ENCODE data around the gene MPP3.

Gene MPP3

GRCh38 chr17:43767053-43767712 lies 65.8 kb downstream of the MPP3 start:
- Histone ChIP-seq H3K27ac (ENCODE audit: low read length) (no peak overlapping the region), H3K9me3 (ENCODE audit: control insufficient read depth in 1 of 2, low read length in 2 of 2) (no peaks in the 10 kb centered on the region), H3K4me3 (ENCODE audit: low read depth in 1 of 2, low read length in 2 of 2) (no peak overlapping the region), H3K36me3 (ENCODE audit: control insufficient read depth in 1 of 2, insufficient read depth in 2 of 2, low read length in 2 of 2) (peaks cover 36 to 40% of the 10 kb centered on the region in 2 donors), H3K4me1 (ENCODE audit: control insufficient read depth in 1 of 2, insufficient read depth in 2 of 2, low read length in 2 of 2) (peaks cover 0 to 7% of the 10 kb centered on the region in 2 donors), H3K27me3 (ENCODE audit: low read depth, low read length) (no peaks in the 10 kb centered on the region)

DNA sequence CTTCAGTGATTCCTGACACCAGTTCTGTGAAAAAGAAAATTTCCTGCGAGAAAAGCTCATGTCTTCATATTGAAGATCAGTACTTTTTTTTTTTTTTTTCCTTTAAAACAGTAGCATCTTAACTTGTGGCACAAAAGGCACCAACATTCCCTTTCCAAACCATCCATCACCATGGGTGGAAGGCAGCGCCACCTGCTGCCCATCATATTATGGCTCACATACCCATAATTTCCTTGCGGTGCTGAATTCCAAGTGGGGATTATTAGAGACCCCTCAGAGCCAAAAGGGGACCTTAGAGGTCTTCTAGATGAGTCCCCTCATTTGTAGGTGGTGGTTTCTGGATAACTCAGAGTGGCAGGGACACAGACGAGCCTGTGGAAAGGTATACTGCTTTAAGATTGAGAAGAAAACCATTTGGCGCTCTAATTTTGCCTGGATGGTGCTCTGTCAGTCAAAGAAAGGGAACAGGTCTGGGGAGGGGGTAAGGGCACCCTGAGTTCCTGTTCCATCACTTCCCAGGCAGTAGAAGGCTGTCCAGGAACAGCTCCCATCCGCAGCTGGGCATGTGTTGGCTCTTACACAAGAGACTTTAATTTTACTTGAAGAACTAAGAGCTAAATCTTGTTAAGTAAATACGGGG lies 66.4 kb downstream of the MPP3 start:
- H3K4me1 ChIP-seq (ENCODE audit: control insufficient read depth in 1 of 2, insufficient read depth in 2 of 2, low read length in 2 of 2): peaks cover 0 to 7% of the 10 kb centered on the region in 2 donors
- H3K4me3 ChIP-seq (ENCODE audit: low read depth in 1 of 2, low read length in 2 of 2): no peak overlapping the region
- no peaks in the 10 kb centered on the region for H3K9me3 ChIP-seq (ENCODE audit: control insufficient read depth in 1 of 2, low read length in 2 of 2)
- H3K36me3 ChIP-seq (ENCODE audit: control insufficient read depth in 1 of 2, insufficient read depth in 2 of 2, low read length in 2 of 2): peaks cover 33% of the 10 kb centered on the region in 2 donors
- H3K27me3 ChIP-seq (ENCODE audit: low read depth, low read length): no peaks in the 10 kb centered on the region
- no peak overlapping the region for H3K27ac ChIP-seq (ENCODE audit: low read length)

DNA sequence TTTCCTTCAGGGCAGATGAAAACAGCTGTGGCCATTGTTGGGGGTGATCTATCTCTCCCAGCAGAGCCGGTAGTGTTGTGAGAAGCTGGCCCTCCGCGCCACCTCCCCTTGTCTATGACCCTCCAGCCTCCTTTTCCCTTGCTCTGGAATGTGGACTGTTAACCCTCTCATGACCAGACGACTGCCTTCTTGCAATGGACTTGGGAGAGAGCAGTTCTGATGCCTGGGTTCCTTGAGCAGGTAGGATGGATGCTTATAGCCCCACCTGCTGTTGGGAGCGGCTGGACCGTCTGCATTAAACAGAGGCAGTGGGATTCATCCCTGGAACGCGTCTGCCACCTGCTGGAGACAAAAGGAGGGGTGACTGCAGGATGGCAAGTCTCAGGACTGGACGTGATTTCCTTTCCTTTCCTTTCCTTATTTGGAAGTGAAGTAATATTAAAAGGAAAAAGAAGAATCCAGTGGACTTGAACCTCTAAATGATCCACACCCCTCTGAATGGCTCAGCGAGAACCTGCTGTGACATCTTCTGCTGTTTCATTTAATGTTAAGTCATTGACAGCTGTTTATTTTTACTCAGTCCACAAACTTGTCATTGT lies 72.6 kb downstream of the MPP3 start:
- Histone ChIP-seq H3K4me1 (ENCODE audit: control insufficient read depth in 1 of 2, insufficient read depth in 2 of 2, low read length in 2 of 2) (peaks cover 0 to 5% of the 10 kb centered on the region in 2 donors), H3K4me3 (ENCODE audit: low read depth in 1 of 2, low read length in 2 of 2) (no peak overlapping the region), H3K27ac (ENCODE audit: low read length) (no peak overlapping the region), H3K36me3 (ENCODE audit: control insufficient read depth in 1 of 2, insufficient read depth in 2 of 2, low read length in 2 of 2) (peaks cover 0 to 3% of the 10 kb centered on the region in 2 donors), H3K27me3 (ENCODE audit: low read depth, low read length) (peaks cover 16% of the 10 kb centered on the region), H3K9me3 (ENCODE audit: control insufficient read depth in 1 of 2, low read length in 2 of 2) (no peaks in the 10 kb centered on the region)

DNA sequence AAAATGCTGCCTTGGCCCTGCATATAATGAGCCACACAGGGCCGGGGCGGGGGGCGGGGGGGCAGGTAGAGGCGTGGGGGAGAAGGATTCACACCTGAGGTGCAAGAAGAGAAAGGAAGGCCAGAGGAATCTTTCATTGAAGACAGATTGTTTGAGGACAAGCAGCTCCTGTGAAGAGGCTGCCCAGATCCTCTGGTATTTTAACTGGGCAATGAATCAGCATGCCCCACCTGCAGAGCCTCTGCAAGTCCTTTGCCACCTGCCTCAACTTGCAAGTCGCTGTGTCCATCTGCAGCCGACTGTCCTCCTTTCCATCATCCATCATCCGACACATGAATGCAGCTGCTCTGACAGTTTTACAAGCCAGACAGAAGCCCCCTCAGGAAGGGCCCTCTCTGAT lies 73.1 kb downstream of the MPP3 start:
- peaks cover 16% of the 10 kb centered on the region for H3K27me3 ChIP-seq (ENCODE audit: low read depth, low read length)
- H3K9me3 ChIP-seq (ENCODE audit: control insufficient read depth in 1 of 2, low read length in 2 of 2): no peaks in the 10 kb centered on the region
- peaks cover 0 to 1% of the 10 kb centered on the region in 2 donors for H3K36me3 ChIP-seq (ENCODE audit: control insufficient read depth in 1 of 2, insufficient read depth in 2 of 2, low read length in 2 of 2)
- no peak overlapping the region for H3K27ac ChIP-seq (ENCODE audit: low read length)
- peaks cover 0 to 10% of the 10 kb centered on the region in 2 donors for H3K4me1 ChIP-seq (ENCODE audit: control insufficient read depth in 1 of 2, insufficient read depth in 2 of 2, low read length in 2 of 2)
- H3K4me3 ChIP-seq (ENCODE audit: low read depth in 1 of 2, low read length in 2 of 2): no peak overlapping the region

- Histone ChIP-seq H3K27me3 (ENCODE audit: low read depth, low read length) (peaks cover 16% of the 10 kb centered on the region), H3K4me1 (ENCODE audit: control insufficient read depth in 1 of 2, insufficient read depth in 2 of 2, low read length in 2 of 2) (peaks cover 0 to 10% of the 10 kb centered on the region in 2 donors), H3K9me3 (ENCODE audit: control insufficient read depth in 1 of 2, low read length in 2 of 2) (no peaks in the 10 kb centered on the region), H3K4me3 (ENCODE audit: low read depth in 1 of 2, low read length in 2 of 2) (no peak within 1 kb of the TSS), H3K27ac (ENCODE audit: low read length) (no peak within 1 kb of the TSS), H3K36me3 (ENCODE audit: control insufficient read depth in 1 of 2, insufficient read depth in 2 of 2, low read length in 2 of 2) (no peaks in the 10 kb centered on the region)
These were observed 74.3 kb downstream of the MPP3 start, which contains the start of gene SOST for GRCh38 chr17:43758497-43759174. Gene SOST, minus strand, starts transcription at chr17:43758791. Its CDS starts 50 bp downstream, at chr17:43758741.

GRCh38 chr17:43758086-43758485 lies 74.9 kb downstream of the MPP3 start:
- H3K27ac ChIP-seq (ENCODE audit: low read length): no peak overlapping the region
- H3K36me3 ChIP-seq (ENCODE audit: control insufficient read depth in 1 of 2, insufficient read depth in 2 of 2, low read length in 2 of 2): no peaks in the 10 kb centered on the region
- H3K4me1 ChIP-seq (ENCODE audit: control insufficient read depth in 1 of 2, insufficient read depth in 2 of 2, low read length in 2 of 2): peaks cover 0 to 10% of the 10 kb centered on the region in 2 donors
- no peaks in the 10 kb centered on the region for H3K9me3 ChIP-seq (ENCODE audit: control insufficient read depth in 1 of 2, low read length in 2 of 2)
- no peak overlapping the region for H3K4me3 ChIP-seq (ENCODE audit: low read depth in 1 of 2, low read length in 2 of 2)
- H3K27me3 ChIP-seq (ENCODE audit: low read depth, low read length): peaks cover 16% of the 10 kb centered on the region

- peaks cover 16% of the 10 kb centered on the region for H3K27me3 ChIP-seq (ENCODE audit: low read depth, low read length)
- H3K4me1 ChIP-seq (ENCODE audit: control insufficient read depth in 1 of 2, insufficient read depth in 2 of 2, low read length in 2 of 2): peaks cover 0 to 10% of the 10 kb centered on the region in 2 donors
- H3K4me3 ChIP-seq (ENCODE audit: low read depth in 1 of 2, low read length in 2 of 2): no peak overlapping the region
- no peaks in the 10 kb centered on the region for H3K36me3 ChIP-seq (ENCODE audit: control insufficient read depth in 1 of 2, insufficient read depth in 2 of 2, low read length in 2 of 2)
- no peak overlapping the region for H3K27ac ChIP-seq (ENCODE audit: low read length)
- H3K9me3 ChIP-seq (ENCODE audit: control insufficient read depth in 1 of 2, low read length in 2 of 2): no peaks in the 10 kb centered on the region
These were observed 75.7 kb downstream of the MPP3 start for GRCh38 chr17:43757171-43757660.

- peaks cover 16% of the 10 kb centered on the region for H3K27me3 ChIP-seq (ENCODE audit: low read depth, low read length)
These were observed 76.7 kb downstream of the MPP3 start for GRCh38 chr17:43756201-43756600.

DNA sequence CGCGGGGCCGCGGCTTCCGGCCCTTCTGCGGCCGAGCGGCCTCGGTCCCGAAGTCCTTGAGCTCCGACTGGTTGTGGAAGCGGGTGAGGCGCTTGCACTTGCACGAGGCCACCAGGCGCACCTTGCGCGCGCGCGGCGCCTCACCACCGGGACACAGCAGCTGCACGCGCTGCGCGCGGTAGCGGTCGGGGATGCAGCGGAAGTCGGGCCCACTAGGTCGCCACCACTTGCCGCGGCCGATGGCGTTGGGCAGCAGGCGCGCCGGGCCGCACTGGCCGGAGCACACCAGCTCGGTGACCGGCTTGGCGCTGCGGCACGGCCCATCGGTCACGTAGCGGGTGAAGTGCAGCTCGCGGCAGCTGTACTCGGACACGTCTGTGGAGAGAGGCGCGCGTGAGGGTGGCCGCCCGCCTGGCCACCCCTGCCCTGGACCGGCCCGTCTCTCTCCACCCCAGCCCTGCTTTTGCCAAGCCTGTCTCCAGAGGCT lies 77.5 kb downstream of the MPP3 start:
- Histone ChIP-seq H3K9me3 (ENCODE audit: control insufficient read depth in 1 of 2, low read length in 2 of 2) (no peaks in the 10 kb centered on the region), H3K27me3 (ENCODE audit: low read depth, low read length) (peaks cover 16% of the 10 kb centered on the region), H3K4me1 (ENCODE audit: control insufficient read depth in 1 of 2, insufficient read depth in 2 of 2, low read length in 2 of 2) (peaks cover 0 to 10% of the 10 kb centered on the region in 2 donors), H3K36me3 (ENCODE audit: control insufficient read depth in 1 of 2, insufficient read depth in 2 of 2, low read length in 2 of 2) (no peaks in the 10 kb centered on the region), H3K27ac (ENCODE audit: low read length) (no peak overlapping the region), H3K4me3 (ENCODE audit: low read depth in 1 of 2, low read length in 2 of 2) (peak overlapping the region in 1 of 2 donors; percentile 44)

More at GRCh38 chr17:43756201-43756600, 76.7 kb downstream of the MPP3 start:
- H3K9me3 ChIP-seq (ENCODE audit: control insufficient read depth in 1 of 2, low read length in 2 of 2): no peaks in the 10 kb centered on the region
- no peak overlapping the region for H3K27ac ChIP-seq (ENCODE audit: low read length)
- no peaks in the 10 kb centered on the region for H3K36me3 ChIP-seq (ENCODE audit: control insufficient read depth in 1 of 2, insufficient read depth in 2 of 2, low read length in 2 of 2)
- H3K4me1 ChIP-seq (ENCODE audit: control insufficient read depth in 1 of 2, insufficient read depth in 2 of 2, low read length in 2 of 2): peaks cover 0 to 10% of the 10 kb centered on the region in 2 donors
- H3K4me3 ChIP-seq (ENCODE audit: low read depth in 1 of 2, low read length in 2 of 2): no peak overlapping the region

DNA sequence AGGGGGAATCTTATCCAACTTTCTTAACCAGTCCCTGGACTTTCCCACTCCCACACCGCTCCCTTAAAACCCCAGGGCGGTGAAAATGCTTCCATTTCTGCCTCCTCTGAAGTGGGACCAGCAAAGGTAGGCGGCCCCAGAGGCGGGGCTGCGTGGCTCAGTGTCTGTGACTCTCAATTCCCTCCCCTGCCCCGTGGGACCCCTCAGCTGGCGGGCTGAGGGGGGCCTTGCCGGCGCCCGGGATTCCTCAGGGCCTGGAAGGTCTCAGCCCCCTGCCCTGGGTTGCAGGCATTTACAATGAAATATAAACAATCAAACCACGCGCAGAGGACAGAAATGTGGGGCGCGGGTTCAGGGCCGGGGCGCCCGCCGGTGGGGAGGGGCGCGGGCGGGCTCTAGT lies 78.0 kb downstream of the MPP3 start:
- H3K27me3 ChIP-seq (ENCODE audit: low read depth, low read length): peaks cover 16% of the 10 kb centered on the region
- no peak overlapping the region for H3K27ac ChIP-seq (ENCODE audit: low read length)
- no peaks in the 10 kb centered on the region for H3K9me3 ChIP-seq (ENCODE audit: control insufficient read depth in 1 of 2, low read length in 2 of 2)
- H3K4me3 ChIP-seq (ENCODE audit: low read depth in 1 of 2, low read length in 2 of 2): peak overlapping the region in 1 of 2 donors; percentile 44
- H3K4me1 ChIP-seq (ENCODE audit: control insufficient read depth in 1 of 2, insufficient read depth in 2 of 2, low read length in 2 of 2): peaks cover 0 to 10% of the 10 kb centered on the region in 2 donors
- no peaks in the 10 kb centered on the region for H3K36me3 ChIP-seq (ENCODE audit: control insufficient read depth in 1 of 2, insufficient read depth in 2 of 2, low read length in 2 of 2)
